K562 (cell line): ENCODE results near the gene MICOS13. TPM values are rescaled to one million over a fixed set of nuclear protein-coding genes. Genes with fewer than 3 reads are reported as not detected.
A peak's percentile ranks its signal among the peaks of the same experiment; 100 is the strongest.

ENCODE experiments used
- ADNP ChIP-seq: fragments of 200-800 bp; sonication (Bioruptor generic); IDR thresholded peaks from 2 replicates; pipeline ENCODE4 v1.6.1; 2016; ENCODE audit warnings: missing genetic modification characterization, missing compliant biosample characterization
- ARHGAP35 ChIP-seq: fragments of 450-650 bp; IDR thresholded peaks from 2 replicates; pipeline ENCODE4 v1.6.1; 2018; ENCODE audit not compliant: partially characterized antibody
- BRD4 ChIP-seq: fragments of 200-600 bp; sonication (generic); IDR thresholded peaks from 2 replicates; pipeline ENCODE4 v1.6.1; 2017; ENCODE audit warnings: inconsistent platforms
- CBX5 ChIP-seq: IDR thresholded peaks from 2 replicates; pipeline ENCODE4 v1.6.1; 2014; ENCODE audit warnings: low read depth, borderline replicate concordance
- CHAMP1 ChIP-seq: fragments of 450-650 bp; IDR thresholded peaks from 2 replicates; pipeline ENCODE4 v1.6.1; 2016; ENCODE audit warnings: mild to moderate bottlenecking
- FOXA1 ChIP-seq: fragments of 450-650 bp; IDR thresholded peaks from 2 replicates; pipeline ENCODE4 v1.6.1; 2016; ENCODE audit warnings: mild to moderate bottlenecking, borderline replicate concordance
- PHB2 ChIP-seq: fragments of 450-650 bp; IDR thresholded peaks from 2 replicates; pipeline ENCODE4 v1.6.1; 2017; ENCODE audit warnings: low read depth
- PHF8 ChIP-seq: fragments of 200-600 bp; sonication (generic); IDR thresholded peaks from 2 replicates; pipeline ENCODE4 v1.6.1; 2012; ENCODE audit warnings: mixed run types, mild to moderate bottlenecking, inconsistent platforms, low read length, moderate library complexity, borderline replicate concordance
- POLR2AphosphoS5 ChIP-seq: IDR thresholded peaks from 2 replicates; pipeline ENCODE4 v1.6.1; 2011; ENCODE audit warnings: mild to moderate bottlenecking, low read depth, low read length, moderate library complexity; ENCODE audit not compliant: control insufficient read depth, insufficient read depth
- SAFB2 ChIP-seq: fragments of 200-400 bp; formaldehyde crosslinking; IDR thresholded peaks from 2 replicates; pipeline ENCODE4 v1.6.1; 2018; ENCODE audit warnings: borderline replicate concordance, low read length, low read depth, moderate library complexity; ENCODE audit not compliant: severe bottlenecking
- TCF7L2 ChIP-seq: fragments of 150-350 bp; IDR thresholded peaks from 2 replicates; pipeline ENCODE4 v1.6.1; 2016; ENCODE audit warnings: low read depth, mild to moderate bottlenecking, low read length, moderate library complexity
- TEAD4 ChIP-seq, 2 experiments: sonication (generic) in 1 of 2; formaldehyde crosslinking in 1 of 2; IDR thresholded peaks; 2 replicates each; pipeline versions ENCODE4 v1.6.1 to v1.8.0; 2012 to 2022; ENCODE audit warnings: borderline replicate concordance in 1 of 2, inconsistent platforms in 1 of 2, low read length in 1 of 2, mild to moderate bottlenecking in 1 of 2, missing genetic modification reagents in 1 of 2
- ZBTB5 ChIP-seq: fragments of 450-650 bp; IDR thresholded peaks from 2 replicates; pipeline ENCODE4 v1.6.1; 2017; ENCODE audit warnings: antibody characterized with exemption
- ZNF217 ChIP-seq: sonication (generic); formaldehyde crosslinking; IDR thresholded peaks from 2 replicates; pipeline ENCODE4 v1.8.0; 2022; ENCODE audit warnings: mild to moderate bottlenecking, missing genetic modification reagents
- ZNF224 ChIP-seq: sonication (generic); formaldehyde crosslinking; IDR thresholded peaks from 2 replicates; pipeline ENCODE4 v1.8.0; 2022; ENCODE audit warnings: mild to moderate bottlenecking, missing genetic modification reagents
- ZNF263 ChIP-seq: sonication (generic); formaldehyde crosslinking; IDR thresholded peaks from 2 replicates; pipeline ENCODE4 v1.8.0; 2022; ENCODE audit warnings: mild to moderate bottlenecking, missing genetic modification reagents, borderline replicate concordance
- ZNF3 ChIP-seq: fragments of 250-450 bp; sonication (Bioruptor Pico); IDR thresholded peaks from 2 replicates; pipeline ENCODE4 v1.5.0; 2021; ENCODE audit warnings: mild to moderate bottlenecking, moderate library complexity
- ZNF707 ChIP-seq: fragments of 250-450 bp; sonication (Bioruptor Pico); conservative IDR thresholded peaks from 2 replicates; pipeline ENCODE4 v1.8.0; 2022; ENCODE audit warnings: inconsistent platforms, mild to moderate bottlenecking, moderate library complexity
- polyA plus RNA-seq, 8 experiments: library from polyadenylated mRNA; depleted of rRNA in 4 of 8; stranded (reverse) in 5 of 8; unstranded in 3 of 8; fragments of >200 nt; fragmentation: Nextera tagmentation in 2 of 8; fragmentation: Illumina TruSeq in 1 of 8; extraction: Ambion mirVana in 2 of 8; extraction: Trizol in 1 of 8; gene quantifications; 2 replicates each; pipeline versions ENCODE4 v1.2.1 to v1.2.3, GENCODE V29; 2011 to 2014; ENCODE audit warnings: inconsistent platforms in 1 of 8, missing spikeins in 1 of 8
- total RNA-seq, 7 experiments: library from RNA; depleted of rRNA in 6 of 7; stranded (reverse); fragments of >200 nt in 6 of 7; fragmentation: Illumina TruSeq in 2 of 7; extraction: Trizol in 2 of 7; gene quantifications; 2 replicates each; pipeline versions ENCODE4 v1.2.1 to v1.2.3, GENCODE V29; 2011 to 2021; ENCODE audit warnings: low replicate concordance in 1 of 7

MICOS13 gene
- total and polyA plus RNA-seq, 9 of the 15 experiments (the other 6 are each of a cell fraction or from before 2014, with no cell fraction given) = 15.5 to 220 (median 49.4) TPM

GRCh38 chr19:5690955-5691821, 10.9 kb upstream of the MICOS13 start (continued):
- no peak for TF ChIP-seq CHAMP1
- TF ChIP-seq ZNF3 (CRISPR knock-in tag) = no peak
- no peak for TF ChIP-seq SAFB2
- no peak for TF ChIP-seq TCF7L2
- no peak for TF ChIP-seq BRD4
- TF ChIP-seq ZNF217 (CRISPR knock-in tag) = no peak
- TF ChIP-seq ADNP (tag) = no peak
- no peak; the same call in none of the 2 replicates for TF ChIP-seq ZNF263
- no peak for TF ChIP-seq PHB2
- no peak for TF ChIP-seq FOXA1
- no peak; the same call in 1 of the 2 replicates for TF ChIP-seq TEAD4 (IDR thresholded peaks at IDR 0.05; ENCODE audit: low read length)
- TF ChIP-seq TEAD4 (CRISPR knock-in tag; IDR thresholded peaks at IDR 0.05; ENCODE audit: borderline replicate concordance) = no peak
- TF ChIP-seq ZNF707 (CRISPR knock-in tag) = no peak
- no peak for TF ChIP-seq PHF8
- no peak for TF ChIP-seq ARHGAP35
- TF ChIP-seq ZNF224 (CRISPR knock-in tag) = no peak
- TF ChIP-seq ZBTB5 = no peak
- TF ChIP-seq POLR2AphosphoS5 = peak; percentile 15; the same call in 1 of the 2 replicates
- no peak for TF ChIP-seq CBX5
